ENCODE results near the gene IMPA2.

Gene IMPA2

GRCh38 chr18:12008842-12009580 lies 27.7 kb downstream of the IMPA2 start:
- DNase-seq (ENCODE audit: low read depth) = no peak

GRCh38 chr18:12009581-12010140 lies 28.4 kb downstream of the IMPA2 start:
- no peak for DNase-seq (ENCODE audit: low read depth)

GRCh38 chr18:12010187-12010802 lies 29.0 kb downstream of the IMPA2 start:
- DNase-seq (ENCODE audit: low read depth) = no peak

- no peak for DNase-seq (ENCODE audit: low read depth)
These were observed 30.1 kb downstream of the IMPA2 start for GRCh38 chr18:12011199-12011956.

GRCh38 chr18:12011957-12012549 lies 30.7 kb downstream of the IMPA2 start:
- DNase-seq (ENCODE audit: low read depth) = no peak

GRCh38 chr18:12012697-12013096 lies 31.4 kb downstream of the IMPA2 start:
- no peak for DNase-seq (ENCODE audit: low read depth)

- DNase-seq (ENCODE audit: low read depth) = no peak
These were observed 32.0 kb downstream of the IMPA2 start for GRCh38 chr18:12013186-12013916.

GRCh38 chr18:12014086-12014485 lies 32.8 kb downstream of the IMPA2 start:
- DNase-seq (ENCODE audit: low read depth) = no peak

- no peak for DNase-seq (ENCODE audit: low read depth)
These were observed 33.5 kb downstream of the IMPA2 start for GRCh38 chr18:12014521-12015415.

- DNase-seq (ENCODE audit: low read depth) = no peak
These were observed 34.2 kb downstream of the IMPA2 start for GRCh38 chr18:12015416-12016062.

GRCh38 chr18:12017081-12017480 lies 35.8 kb downstream of the IMPA2 start:
- DNase-seq (ENCODE audit: low read depth) = no peak

GRCh38 chr18:12018861-12019260 lies 37.6 kb downstream of the IMPA2 start:
- no peak for DNase-seq (ENCODE audit: low read depth)

- DNase-seq (ENCODE audit: low read depth) = no peak
These were observed 39.8 kb downstream of the IMPA2 start for GRCh38 chr18:12021077-12021476.

GRCh38 chr18:12021596-12021995 lies 40.3 kb downstream of the IMPA2 start:
- DNase-seq (ENCODE audit: low read depth) = no peak

- no peak for DNase-seq (ENCODE audit: low read depth)
These were observed 42.1 kb downstream of the IMPA2 start for GRCh38 chr18:12023375-12023774.

- DNase-seq (ENCODE audit: low read depth) = no peak
These were observed 45.3 kb downstream of the IMPA2 start for GRCh38 chr18:12026562-12026961.

- DNase-seq (ENCODE audit: low read depth) = no peak
These were observed 45.7 kb downstream of the IMPA2 start for GRCh38 chr18:12027046-12027445.

- no peak for DNase-seq (ENCODE audit: low read depth)
These were observed 46.2 kb downstream of the IMPA2 start for GRCh38 chr18:12027480-12027879.

- DNase-seq (ENCODE audit: low read depth) = no peak
These were observed 46.8 kb downstream of the IMPA2 start for GRCh38 chr18:12028040-12028628.

- no peak for DNase-seq (ENCODE audit: low read depth)
These were observed 47.4 kb downstream of the IMPA2 start for GRCh38 chr18:12028674-12029073.
